Astrocyte of the spinal cord (primary cell): ENCODE data around the gene DLX6.
A peak's percentile ranks its signal among the peaks of the same experiment; 100 is the strongest.
"Not testable (repeated sequence)": the region's sequence is repeated elsewhere in the genome, so short reads cannot be mapped to it uniquely, and the experiment has no call there.

Source experiments
- DNase-seq: peaks from one replicate; pipeline ENCODE4 v3.0.0; 2011; ENCODE audit warnings: low read depth, low spot score
- H3K4me3 ChIP-seq: 2 replicates; pipeline ENCODE4 v1.5.1; 2011; ENCODE audit warnings: low read depth, mild to moderate bottlenecking, low read length, moderate library complexity
- CTCF ChIP-seq: IDR thresholded peaks from 2 replicates; pipeline ENCODE4 v1.5.1; 2012; ENCODE audit warnings: low read depth, mild to moderate bottlenecking, low read length, inconsistent platforms
- in situ Hi-C: cut with HindIII; loops from 2 replicates; pipeline ENCODE4 v1.10.0; 2017; ENCODE audit warnings: low sequenced_read_pairs

DLX6 gene

GRCh38 chr7:97024209-97025129, 19.1 kb downstream of the DLX6 start, which contains the start of gene DLX5:
Gene DLX5, minus strand, starts transcription at chr7:97024831. Its CDS starts 208 bp downstream, at chr7:97024623.
- DNase-seq = no peak
- H3K4me3 ChIP-seq = peak within 1 kb of the TSS; percentile 7
- in situ Hi-C loops = no loop called here
- no peak for TF ChIP-seq CTCF

GRCh38 chr7:97025130-97025499, 19.8 kb downstream of the DLX6 start:
- no peak for DNase-seq
- no peak overlapping the region for H3K4me3 ChIP-seq
- TF ChIP-seq CTCF = no peak

GRCh38 chr7:97025983-97026714, 20.8 kb downstream of the DLX6 start:
- in situ Hi-C loops = no loop called here
- H3K4me3 ChIP-seq = no peak overlapping the region

More at GRCh38 chr7:97025130-97025499, 19.8 kb downstream of the DLX6 start:
- in situ Hi-C loops = no loop called here

GRCh38 chr7:97026715-97027426, 21.5 kb downstream of the DLX6 start:
- in situ Hi-C loops = no loop called here
- H3K4me3 ChIP-seq = no peak overlapping the region
- no peak for DNase-seq
- TF ChIP-seq CTCF = no peak

More at GRCh38 chr7:97025983-97026714, 20.8 kb downstream of the DLX6 start:
- DNase-seq = no peak
- TF ChIP-seq CTCF = no peak

GRCh38 chr7:97027427-97028234, 22.3 kb downstream of the DLX6 start:
- in situ Hi-C loops = no loop called here
- H3K4me3 ChIP-seq = peak overlapping the region; percentile 28
- DNase-seq = peak; percentile 80
- peak; percentile 89 for TF ChIP-seq CTCF

GRCh38 chr7:97034213-97034852, 29.0 kb downstream of the DLX6 start:
- DNase-seq, H3K4me3 ChIP-seq, in situ Hi-C loops: not testable (repeated sequence)
